HCT116 (cell line): Measurements from ENCODE around the gene FOXP1.

Experiments
- CEBPB ChIP-seq: IDR thresholded peaks from 2 replicates; pipeline ENCODE4 v1.6.1; 2012; ENCODE audit warnings: low read depth
- EZH2phosphoT487 ChIP-seq: fragments of 200-600 bp; IDR thresholded peaks from 2 replicates; pipeline ENCODE4 v1.6.1; 2018; ENCODE audit warnings: antibody characterized with exemption, borderline replicate concordance
- JUND ChIP-seq: IDR thresholded peaks from 2 replicates; pipeline ENCODE4 v1.6.1; 2012
- MAX ChIP-seq: IDR thresholded peaks from 2 replicates; pipeline ENCODE4 v1.6.1; 2012
- POLR2A ChIP-seq: IDR thresholded peaks from 2 replicates; pipeline ENCODE4 v1.7.0; 2011; ENCODE audit warnings: borderline replicate concordance; ENCODE audit not compliant: insufficient read depth, insufficient read length; ENCODE audit errors: extremely low read depth
- POLR2AphosphoS5 ChIP-seq: IDR thresholded peaks from 2 replicates; pipeline ENCODE4 v1.6.1; 2011; ENCODE audit warnings: mild to moderate bottlenecking, low read depth, low read length, moderate library complexity
- REST ChIP-seq: IDR thresholded peaks from 2 replicates; pipeline ENCODE4 v1.6.1; 2012; ENCODE audit warnings: low read depth
- SIN3A ChIP-seq: IDR thresholded peaks from 2 replicates; pipeline ENCODE4 v1.6.1; 2012; ENCODE audit warnings: low read depth
- SP1 ChIP-seq: IDR thresholded peaks from 2 replicates; pipeline ENCODE4 v1.6.1; 2012; ENCODE audit warnings: low read depth
- YY1 ChIP-seq: IDR thresholded peaks from 2 replicates; pipeline ENCODE4 v1.6.1; 2011; ENCODE audit warnings: low read length, low read depth, moderate library complexity, mild to moderate bottlenecking; ENCODE audit not compliant: insufficient replicate concordance; ENCODE audit errors: extremely low read depth
- ZBTB33 ChIP-seq: IDR thresholded peaks from 2 replicates; pipeline ENCODE4 v1.6.1; 2011; ENCODE audit warnings: mild to moderate bottlenecking, low read length, moderate library complexity; ENCODE audit not compliant: insufficient replicate concordance; ENCODE audit errors: extremely low read depth
- ZNF274 ChIP-seq: fragments of 200-500 bp; sonication (Bioruptor generic); IDR thresholded peaks from 2 replicates; pipeline ENCODE4 v1.6.1; 2014; ENCODE audit warnings: mild to moderate bottlenecking, low read depth, low read length, inconsistent platforms
- TF ChIP-seq, protein P1 (sequence below), 3 experiments: fragments of 200-600 bp in 1 of 3; sonication (generic) in 1 of 3; IDR thresholded peaks in 2 of 3; conservative IDR thresholded peaks in 1 of 3; 2 replicates each; pipeline ENCODE4 v1.5.1; 2012 to 2017; ENCODE audit warnings: low read depth in 2 of 3, low read length in 2 of 3, antibody characterized with exemption in 1 of 3, borderline replicate concordance in 1 of 3, control low read depth in 1 of 3, mild to moderate bottlenecking in 1 of 3, mixed read lengths in 1 of 3, mixed run types in 1 of 3, moderate library complexity in 1 of 3; ENCODE audit not compliant: insufficient read depth in 1 of 3

DNA sequence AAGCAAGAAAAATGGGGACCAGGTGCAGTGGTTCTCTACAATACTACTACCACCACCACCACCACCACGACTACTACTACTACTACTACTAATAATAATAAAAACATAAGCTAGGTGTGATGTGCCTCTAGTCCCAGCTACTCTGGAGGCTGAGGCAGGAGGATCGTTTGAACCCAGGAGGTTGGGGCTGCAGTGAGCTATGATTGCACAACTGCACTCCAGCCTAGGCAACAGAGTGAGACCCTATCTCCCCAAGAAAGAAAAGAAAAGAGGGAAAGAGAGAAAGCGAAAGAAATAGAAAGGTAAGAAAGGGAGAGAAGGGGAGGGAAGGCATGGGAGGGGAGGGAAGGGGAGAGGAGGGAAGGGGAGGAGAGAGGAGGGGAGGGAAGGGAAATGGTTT is 350.6 kb downstream of the FOXP1 start:
- TF ChIP-seq, protein P1, sequence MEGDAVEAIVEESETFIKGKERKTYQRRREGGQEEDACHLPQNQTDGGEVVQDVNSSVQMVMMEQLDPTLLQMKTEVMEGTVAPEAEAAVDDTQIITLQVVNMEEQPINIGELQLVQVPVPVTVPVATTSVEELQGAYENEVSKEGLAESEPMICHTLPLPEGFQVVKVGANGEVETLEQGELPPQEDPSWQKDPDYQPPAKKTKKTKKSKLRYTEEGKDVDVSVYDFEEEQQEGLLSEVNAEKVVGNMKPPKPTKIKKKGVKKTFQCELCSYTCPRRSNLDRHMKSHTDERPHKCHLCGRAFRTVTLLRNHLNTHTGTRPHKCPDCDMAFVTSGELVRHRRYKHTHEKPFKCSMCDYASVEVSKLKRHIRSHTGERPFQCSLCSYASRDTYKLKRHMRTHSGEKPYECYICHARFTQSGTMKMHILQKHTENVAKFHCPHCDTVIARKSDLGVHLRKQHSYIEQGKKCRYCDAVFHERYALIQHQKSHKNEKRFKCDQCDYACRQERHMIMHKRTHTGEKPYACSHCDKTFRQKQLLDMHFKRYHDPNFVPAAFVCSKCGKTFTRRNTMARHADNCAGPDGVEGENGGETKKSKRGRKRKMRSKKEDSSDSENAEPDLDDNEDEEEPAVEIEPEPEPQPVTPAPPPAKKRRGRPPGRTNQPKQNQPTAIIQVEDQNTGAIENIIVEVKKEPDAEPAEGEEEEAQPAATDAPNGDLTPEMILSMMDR (IDR thresholded peaks at IDR 0.05 in 2 of 3, conservative IDR thresholded peaks at IDR 0.05 in 1 of 3; ENCODE audit: borderline replicate concordance in 1 of 3, insufficient read depth in 1 of 3, low read depth in 2 of 3, low read length in 2 of 3): no peak
- TF ChIP-seq POLR2A (no peak), JUND (no peak), CEBPB (no peak), ZNF274 (no peak), EZH2phosphoT487 (no peak), ZBTB33 (no peak), MAX (no peak), SP1 (no peak), POLR2AphosphoS5 (no peak), YY1 (no peak), REST (no peak), SIN3A (no peak)
